ENCODE results near the gene TCFL5.
A peak's percentile ranks its signal among the peaks of the same experiment; 100 is the strongest.

Gene TCFL5

DNA sequence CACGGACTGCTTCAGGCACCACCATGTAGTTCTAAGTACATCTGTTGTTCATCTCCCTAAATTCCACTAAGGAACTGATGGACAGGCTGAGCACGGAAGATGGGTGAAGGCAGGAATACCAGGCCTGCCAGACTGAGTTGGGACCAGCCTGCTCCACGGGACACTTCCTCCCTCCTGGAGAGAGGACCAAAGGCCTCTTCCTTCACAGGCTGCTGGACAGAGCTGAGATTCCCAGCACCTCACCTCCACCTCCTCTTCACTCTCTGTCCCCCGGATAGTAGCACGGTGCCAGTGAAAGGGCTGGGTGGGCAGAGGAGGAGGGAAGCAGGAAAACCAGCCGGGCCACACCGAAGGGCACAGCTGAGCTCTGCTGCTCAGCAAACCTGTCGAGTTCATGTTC lies 22.9 kb upstream of the TCFL5 start:
- DNase-seq: no peak
- H3K9me3 Mint-ChIP-seq: no peaks in the 10 kb centered on the region
- H3K27ac Mint-ChIP-seq: peak overlapping the region; percentile 72
- peaks cover 55% of the 10 kb centered on the region for H3K36me3 Mint-ChIP-seq (ENCODE audit: low read depth)
- H3K4me1 Mint-ChIP-seq: peaks cover 38% of the 10 kb centered on the region
- H3K27me3 Mint-ChIP-seq (ENCODE audit: low read depth, poor library complexity): no peaks in the 10 kb centered on the region
- no peak overlapping the region for H3K4me3 Mint-ChIP-seq
- TF ChIP-seq CTCF (IDR thresholded peaks at IDR 0.05): no peak

- peaks cover 50% of the 10 kb centered on the region for H3K4me1 Mint-ChIP-seq
- peaks cover 43% of the 10 kb centered on the region for H3K36me3 Mint-ChIP-seq (ENCODE audit: low read depth)
- H3K9me3 Mint-ChIP-seq: no peaks in the 10 kb centered on the region
- H3K27ac Mint-ChIP-seq: no peak overlapping the region
- no peak for TF ChIP-seq CTCF (IDR thresholded peaks at IDR 0.05)
- H3K4me3 Mint-ChIP-seq: no peak overlapping the region
- peaks cover 12% of the 10 kb centered on the region for H3K27me3 Mint-ChIP-seq (ENCODE audit: low read depth, poor library complexity)
- no peak for DNase-seq
These were observed 20.8 kb upstream of the TCFL5 start for GRCh38 chr20:62882426-62882825.

GRCh38 chr20:62881662-62882395 lies 20.2 kb upstream of the TCFL5 start:
- DNase-seq: no peak
- H3K9me3 Mint-ChIP-seq: no peaks in the 10 kb centered on the region
- H3K4me3 Mint-ChIP-seq: no peak overlapping the region
- peaks cover 47% of the 10 kb centered on the region for H3K4me1 Mint-ChIP-seq
- H3K27me3 Mint-ChIP-seq (ENCODE audit: low read depth, poor library complexity): peaks cover 12% of the 10 kb centered on the region
- H3K36me3 Mint-ChIP-seq (ENCODE audit: low read depth): peaks cover 37% of the 10 kb centered on the region
- no peak for TF ChIP-seq CTCF (IDR thresholded peaks at IDR 0.05)
- no peak overlapping the region for H3K27ac Mint-ChIP-seq

GRCh38 chr20:62880935-62881661 lies 19.5 kb upstream of the TCFL5 start:
- peaks cover 47% of the 10 kb centered on the region for H3K4me1 Mint-ChIP-seq
- H3K27me3 Mint-ChIP-seq (ENCODE audit: low read depth, poor library complexity): peaks cover 12% of the 10 kb centered on the region
- H3K36me3 Mint-ChIP-seq (ENCODE audit: low read depth): peaks cover 30% of the 10 kb centered on the region
- DNase-seq: no peak
- H3K4me3 Mint-ChIP-seq: no peak overlapping the region
- peak overlapping the region; percentile 52 for H3K27ac Mint-ChIP-seq
- no peaks in the 10 kb centered on the region for H3K9me3 Mint-ChIP-seq
- TF ChIP-seq CTCF (IDR thresholded peaks at IDR 0.05): no peak

GRCh38 chr20:62880147-62880934 lies 18.7 kb upstream of the TCFL5 start:
- TF ChIP-seq CTCF (IDR thresholded peaks at IDR 0.05): no peak
- peaks cover 12% of the 10 kb centered on the region for H3K27me3 Mint-ChIP-seq (ENCODE audit: low read depth, poor library complexity)
- no peak for DNase-seq
- H3K27ac Mint-ChIP-seq: no peak overlapping the region
- peaks cover 29% of the 10 kb centered on the region for H3K36me3 Mint-ChIP-seq (ENCODE audit: low read depth)
- H3K4me3 Mint-ChIP-seq: no peak overlapping the region
- peaks cover 53% of the 10 kb centered on the region for H3K4me1 Mint-ChIP-seq
- no peaks in the 10 kb centered on the region for H3K9me3 Mint-ChIP-seq

Data from nephron progenitor cell (in vitro differentiated cells).